SK-N-SH treated with all-trans-retinoic acid at 6 μM for 48 hours (cell line): ENCODE data around the gene LCNL1.

Source experiments
- ARNTL ChIP-seq: fragments of 450-650 bp; formaldehyde crosslinking; IDR thresholded peaks from 2 replicates; pipeline ENCODE4 v1.5.0; 2020; ENCODE audit warnings: low read depth, mild to moderate bottlenecking, moderate library complexity, borderline replicate concordance
- BACH2 ChIP-seq: fragments of 250-450 bp; sonication (Bioruptor Pico); IDR thresholded peaks from 2 replicates; pipeline ENCODE4 v1.9.0; 2021; ENCODE audit warnings: mild to moderate bottlenecking, borderline replicate concordance
- CREB5 ChIP-seq: fragments of 250-450 bp; sonication (Bioruptor Pico); IDR thresholded peaks from 2 replicates; pipeline ENCODE4 v1.5.1; 2020; ENCODE audit warnings: low read depth, mild to moderate bottlenecking, moderate library complexity
- CSDC2 ChIP-seq: fragments of 250-450 bp; sonication (Bioruptor Pico); IDR thresholded peaks from 2 replicates; pipeline ENCODE4 v1.5.0; 2020; ENCODE audit warnings: mild to moderate bottlenecking, moderate library complexity
- CSRNP3 ChIP-seq: fragments of 250-450 bp; sonication (Bioruptor Pico); IDR thresholded peaks from 2 replicates; pipeline ENCODE4 v1.5.1; 2021; ENCODE audit warnings: mild to moderate bottlenecking, moderate library complexity
- GLIS3 ChIP-seq: fragments of 250-450 bp; sonication (Bioruptor Pico); IDR thresholded peaks from 2 replicates; pipeline ENCODE4 v1.5.0; 2020; ENCODE audit warnings: mild to moderate bottlenecking, moderate library complexity
- ISL1 ChIP-seq: fragments of 250-450 bp; sonication (Bioruptor Pico); IDR thresholded peaks from 2 replicates; pipeline ENCODE4 v2.1.2; 2022; ENCODE audit warnings: mild to moderate bottlenecking, moderate library complexity
- PPARA ChIP-seq: fragments of 250-450 bp; sonication (Bioruptor Pico); IDR thresholded peaks from 2 replicates; pipeline ENCODE4 v1.5.0; 2020; ENCODE audit warnings: mild to moderate bottlenecking, borderline replicate concordance
- TSHZ2 ChIP-seq: fragments of 250-450 bp; sonication (Bioruptor Pico); IDR thresholded peaks from 2 replicates; pipeline ENCODE4 v1.5.0; 2020; ENCODE audit warnings: mild to moderate bottlenecking, moderate library complexity
- ZC3H10 ChIP-seq: fragments of 250-450 bp; sonication (Bioruptor Pico); IDR thresholded peaks from 2 replicates; pipeline ENCODE4 v1.5.1; 2021; ENCODE audit warnings: mild to moderate bottlenecking, moderate library complexity
- ZNF565 ChIP-seq: fragments of 450-650 bp; formaldehyde crosslinking; conservative IDR thresholded peaks from 2 replicates; pipeline ENCODE4 v1.5.0; 2020; ENCODE audit warnings: low read depth, mild to moderate bottlenecking, moderate library complexity
- ZNF8 ChIP-seq: fragments of 450-650 bp; formaldehyde crosslinking; IDR thresholded peaks from 2 replicates; pipeline ENCODE4 v1.5.0; 2020; ENCODE audit warnings: mild to moderate bottlenecking, moderate library complexity

- TF ChIP-seq TSHZ2 (no peak), CSDC2 (CRISPR knock-in tag) (no peak), GLIS3 (CRISPR knock-in tag) (no peak), PPARA (CRISPR knock-in tag) (no peak), ZC3H10 (no peak), CSRNP3 (no peak), BACH2 (CRISPR knock-in tag) (no peak), ISL1 (CRISPR knock-in tag) (no peak), CREB5 (CRISPR knock-in tag) (no peak), ARNTL (CRISPR knock-in tag) (no peak), ZNF565 (CRISPR knock-in tag) (no peak), ZNF8 (no peak)
Observed at GRCh38 chr9:137000177-137000930, 17.6 kb downstream of the LCNL1 start.
